Brain microvascular endothelial cell (primary cell): ENCODE results near the gene FBXW5.

Source experiments
- DNase-seq: peaks from one replicate; pipeline ENCODE4 v3.0.0-alpha.2; 2020
- H3K27ac ChIP-seq: fragments of 250-450 bp; sonication (Bioruptor Pico); 2 replicates; pipeline ENCODE4 v1.5.1; 2020; ENCODE audit warnings: mild to moderate bottlenecking, moderate library complexity
- H3K27me3 ChIP-seq: fragments of 250-450 bp; sonication (Bioruptor Pico); replicated peaks from 2 replicates; pipeline ENCODE4 v1.5.1; 2020; ENCODE audit warnings: mild to moderate bottlenecking
- H3K36me3 ChIP-seq: fragments of 250-450 bp; sonication (Bioruptor Pico); replicated peaks from 2 replicates; pipeline ENCODE4 v1.5.1; 2020; ENCODE audit warnings: mild to moderate bottlenecking
- H3K4me3 ChIP-seq: 2 replicates; pipeline ENCODE4 v1.5.1; 2011; ENCODE audit warnings: low read depth, mild to moderate bottlenecking, control low read depth, low read length, moderate library complexity
- in situ Hi-C: cut with HindIII; loops from 2 replicates; pipeline ENCODE4 v1.10.0; 2017; ENCODE audit warnings: low sequenced_read_pairs, low pct_ligation_motif_present
- TF ChIP-seq, protein P1 (sequence below): IDR thresholded peaks from 2 replicates; pipeline ENCODE4 v1.5.1; 2011; ENCODE audit warnings: low read depth, mild to moderate bottlenecking, moderate library complexity, low read length, control low read depth, inconsistent platforms; ENCODE audit errors: missing control alignments

The FBXW5 gene

GRCh38 chr9:136973618-136974617 is 29.4 kb upstream of the FBXW5 start:
- TF ChIP-seq, protein P1, sequence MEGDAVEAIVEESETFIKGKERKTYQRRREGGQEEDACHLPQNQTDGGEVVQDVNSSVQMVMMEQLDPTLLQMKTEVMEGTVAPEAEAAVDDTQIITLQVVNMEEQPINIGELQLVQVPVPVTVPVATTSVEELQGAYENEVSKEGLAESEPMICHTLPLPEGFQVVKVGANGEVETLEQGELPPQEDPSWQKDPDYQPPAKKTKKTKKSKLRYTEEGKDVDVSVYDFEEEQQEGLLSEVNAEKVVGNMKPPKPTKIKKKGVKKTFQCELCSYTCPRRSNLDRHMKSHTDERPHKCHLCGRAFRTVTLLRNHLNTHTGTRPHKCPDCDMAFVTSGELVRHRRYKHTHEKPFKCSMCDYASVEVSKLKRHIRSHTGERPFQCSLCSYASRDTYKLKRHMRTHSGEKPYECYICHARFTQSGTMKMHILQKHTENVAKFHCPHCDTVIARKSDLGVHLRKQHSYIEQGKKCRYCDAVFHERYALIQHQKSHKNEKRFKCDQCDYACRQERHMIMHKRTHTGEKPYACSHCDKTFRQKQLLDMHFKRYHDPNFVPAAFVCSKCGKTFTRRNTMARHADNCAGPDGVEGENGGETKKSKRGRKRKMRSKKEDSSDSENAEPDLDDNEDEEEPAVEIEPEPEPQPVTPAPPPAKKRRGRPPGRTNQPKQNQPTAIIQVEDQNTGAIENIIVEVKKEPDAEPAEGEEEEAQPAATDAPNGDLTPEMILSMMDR = no peak
- Histone ChIP-seq H3K36me3 (no peaks in the 10 kb centered on the region), H3K27me3 (no peaks in the 10 kb centered on the region), H3K4me3 (no peak overlapping the region), H3K27ac (no peak overlapping the region)
- in situ Hi-C loops = no loop called here
- no peak for DNase-seq

DNA sequence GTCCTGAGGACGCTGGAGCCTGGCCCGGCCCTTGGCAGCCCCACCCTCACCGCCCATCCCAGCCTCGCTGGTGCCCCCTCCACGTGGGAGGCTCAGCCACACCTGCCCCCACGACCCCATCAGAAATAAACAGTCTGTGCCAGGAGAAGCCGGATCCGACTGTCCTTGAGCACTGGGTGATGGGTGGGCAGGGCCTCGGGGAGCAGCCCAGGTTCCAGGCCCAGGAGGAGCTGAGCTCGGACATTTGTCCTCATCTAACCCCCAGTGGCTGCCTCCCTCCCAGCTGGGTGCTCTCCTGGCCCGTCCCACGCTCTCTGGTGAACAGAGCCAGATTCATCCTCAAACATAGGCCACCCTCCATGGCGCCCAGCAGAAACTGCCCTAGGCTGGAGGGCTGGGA is 28.2 kb upstream of the FBXW5 start:
- Histone ChIP-seq H3K36me3 (no peaks in the 10 kb centered on the region), H3K4me3 (no peak overlapping the region), H3K27ac (no peak overlapping the region), H3K27me3 (no peaks in the 10 kb centered on the region)
- in situ Hi-C loops = no loop called here
- TF ChIP-seq, protein P1 = no peak
- no peak for DNase-seq

GRCh38 chr9:136972335-136972734 is 27.8 kb upstream of the FBXW5 start:
- H3K4me3 ChIP-seq = no peak overlapping the region
- no peak for DNase-seq
- no peak overlapping the region for H3K27ac ChIP-seq
- H3K27me3 ChIP-seq = no peaks in the 10 kb centered on the region
- no peaks in the 10 kb centered on the region for H3K36me3 ChIP-seq
- in situ Hi-C loops = no loop called here
- TF ChIP-seq, protein P1 = no peak

GRCh38 chr9:136971746-136972145 is 27.2 kb upstream of the FBXW5 start:
- no peak overlapping the region for H3K27ac ChIP-seq
- in situ Hi-C loops = no loop called here
- no peak for DNase-seq
- H3K4me3 ChIP-seq = no peak overlapping the region
- TF ChIP-seq, protein P1 = no peak
- no peaks in the 10 kb centered on the region for H3K36me3 ChIP-seq
- no peaks in the 10 kb centered on the region for H3K27me3 ChIP-seq

- no peaks in the 10 kb centered on the region for H3K27me3 ChIP-seq
- in situ Hi-C loops = no loop called here
- H3K36me3 ChIP-seq = no peaks in the 10 kb centered on the region
- H3K27ac ChIP-seq = no peak overlapping the region
- no peak for DNase-seq
- TF ChIP-seq, protein P1 = no peak
- H3K4me3 ChIP-seq = no peak overlapping the region
Observed at GRCh38 chr9:136970361-136970760, 25.8 kb upstream of the FBXW5 start.
